ENCODE measurements around the gene ATF7. TPM values are rescaled to one million over a fixed set of nuclear protein-coding genes. Genes with fewer than 3 reads are reported as not detected.
"Not testable (repeated sequence)": the region's sequence is repeated elsewhere in the genome, so short reads cannot be mapped to it uniquely, and the experiment has no call there.

Gene ATF7
- total RNA-seq, 2 donors from 2014 or later: 22.7 to 25.3 TPM

DNA sequence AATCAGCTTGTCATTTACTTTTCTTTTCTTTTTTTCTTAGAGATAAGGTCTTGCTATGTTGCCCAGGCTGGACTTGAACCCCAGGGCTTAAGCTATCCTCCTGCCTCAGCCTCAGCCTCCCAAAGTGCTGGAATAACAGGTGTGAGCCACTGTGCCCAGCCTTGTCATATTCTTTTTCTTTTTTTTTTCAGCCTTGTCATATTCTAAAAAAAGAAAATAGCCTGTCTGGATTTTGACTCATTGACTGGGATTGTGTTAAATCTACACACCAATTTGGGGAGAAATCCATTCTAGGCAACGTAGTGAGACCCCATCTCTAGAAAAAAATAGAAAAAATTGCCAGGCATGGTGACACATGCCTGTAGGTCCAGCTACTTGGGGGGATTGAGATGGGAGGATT lies 25.6 kb upstream of the ATF7 start:
- ATAC-seq (no peak), DNase-seq (no peak)
- Mint-ChIP-seq H3K4me3 (no peak overlapping the region), H3K36me3 (ENCODE audit: low read depth) (no peaks in the 10 kb centered on the region), H3K27ac (no peak overlapping the region), H3K27me3 (no peaks in the 10 kb centered on the region), H3K4me1 (peaks cover 3% of the 10 kb centered on the region)
- H3K9me3 ChIP-seq (ENCODE audit: control insufficient read depth, low read length, poor library complexity, severe bottlenecking): no peaks in the 10 kb centered on the region

GRCh38 chr12:53646300-53646699 lies 20.1 kb upstream of the ATF7 start:
- not testable (repeated sequence) for H3K4me3 Mint-ChIP-seq; H3K36me3 Mint-ChIP-seq (ENCODE audit: low read depth); H3K27me3 Mint-ChIP-seq; ATAC-seq; H3K4me1 Mint-ChIP-seq; H3K9me3 ChIP-seq (ENCODE audit: control insufficient read depth, low read length, poor library complexity, severe bottlenecking); H3K27ac Mint-ChIP-seq; DNase-seq

- no peaks in the 10 kb centered on the region for H3K9me3 ChIP-seq (ENCODE audit: control insufficient read depth, low read length, poor library complexity, severe bottlenecking)
- DNase-seq (no peak), ATAC-seq (no peak)
- Mint-ChIP-seq H3K4me3 (no peak overlapping the region), H3K4me1 (peaks cover 5% of the 10 kb centered on the region), H3K27me3 (no peaks in the 10 kb centered on the region), H3K36me3 (ENCODE audit: low read depth) (no peaks in the 10 kb centered on the region), H3K27ac (no peak overlapping the region)
These were observed 19.0 kb upstream of the ATF7 start for GRCh38 chr12:53645165-53645564.

GRCh38 chr12:53644133-53644532 lies 18.0 kb upstream of the ATF7 start:
- peaks cover 2% of the 10 kb centered on the region for H3K4me1 Mint-ChIP-seq
- H3K4me3 Mint-ChIP-seq: no peak overlapping the region
- H3K27me3 Mint-ChIP-seq: no peaks in the 10 kb centered on the region
- no peak for ATAC-seq
- peaks cover 1% of the 10 kb centered on the region for H3K36me3 Mint-ChIP-seq (ENCODE audit: low read depth)
- DNase-seq: no peak
- H3K9me3 ChIP-seq (ENCODE audit: control insufficient read depth, low read length, poor library complexity, severe bottlenecking): no peaks in the 10 kb centered on the region
- no peak overlapping the region for H3K27ac Mint-ChIP-seq

GRCh38 chr12:53643232-53643979 lies 17.2 kb upstream of the ATF7 start:
- Mint-ChIP-seq H3K36me3 (ENCODE audit: low read depth) (peaks cover 3% of the 10 kb centered on the region), H3K27me3 (no peaks in the 10 kb centered on the region), H3K4me1 (peaks cover 2% of the 10 kb centered on the region), H3K4me3 (no peak overlapping the region), H3K27ac (no peak overlapping the region)
- H3K9me3 ChIP-seq (ENCODE audit: control insufficient read depth, low read length, poor library complexity, severe bottlenecking): no peaks in the 10 kb centered on the region
- no peak for DNase-seq
- no peak for ATAC-seq

- ATAC-seq (no peak), DNase-seq (no peak)
- no peaks in the 10 kb centered on the region for H3K27me3 Mint-ChIP-seq
- H3K4me3 Mint-ChIP-seq: no peak overlapping the region
- H3K36me3 Mint-ChIP-seq (ENCODE audit: low read depth): peaks cover 3% of the 10 kb centered on the region
- no peak overlapping the region for H3K27ac Mint-ChIP-seq
- no peaks in the 10 kb centered on the region for H3K9me3 ChIP-seq (ENCODE audit: control insufficient read depth, low read length, poor library complexity, severe bottlenecking)
- no peaks in the 10 kb centered on the region for H3K4me1 Mint-ChIP-seq
These were observed 11.9 kb upstream of the ATF7 start for GRCh38 chr12:53638057-53638456.

GRCh38 chr12:53636641-53637040 lies 10.5 kb upstream of the ATF7 start:
- no peaks in the 10 kb centered on the region for H3K9me3 ChIP-seq (ENCODE audit: control insufficient read depth, low read length, poor library complexity, severe bottlenecking)
- H3K27ac Mint-ChIP-seq: no peak overlapping the region
- peaks cover 3% of the 10 kb centered on the region for H3K36me3 Mint-ChIP-seq (ENCODE audit: low read depth)
- DNase-seq: no peak
- no peak overlapping the region for H3K4me3 Mint-ChIP-seq
- no peaks in the 10 kb centered on the region for H3K27me3 Mint-ChIP-seq
- no peaks in the 10 kb centered on the region for H3K4me1 Mint-ChIP-seq
- no peak for ATAC-seq

DNA sequence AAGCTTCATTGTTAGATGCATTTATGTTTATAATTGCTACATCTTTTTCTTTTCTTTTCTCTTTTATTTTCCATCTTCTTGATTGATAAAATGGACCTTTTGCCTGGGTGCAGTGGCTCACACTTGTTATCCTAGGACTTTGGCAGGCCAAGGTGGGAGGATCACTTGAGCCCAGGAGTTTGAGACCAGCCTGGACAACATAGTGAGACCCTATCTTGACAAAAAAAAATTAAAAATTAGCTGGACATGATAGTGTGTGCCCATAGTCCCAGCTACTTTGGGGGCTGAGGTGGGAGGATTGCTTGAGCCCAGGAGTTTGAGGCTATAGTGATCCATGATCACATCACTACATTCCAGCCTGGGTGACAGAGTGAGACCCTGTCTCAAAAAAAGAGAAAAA lies 9.5 kb upstream of the ATF7 start:
- H3K4me1 Mint-ChIP-seq; DNase-seq; H3K4me3 Mint-ChIP-seq; H3K27ac Mint-ChIP-seq; H3K36me3 Mint-ChIP-seq (ENCODE audit: low read depth); ATAC-seq; H3K9me3 ChIP-seq (ENCODE audit: control insufficient read depth, low read length, poor library complexity, severe bottlenecking); H3K27me3 Mint-ChIP-seq: not testable (repeated sequence)

- ATAC-seq: no peak
These were observed 5.5 kb upstream of the ATF7 start for GRCh38 chr12:53631721-53632120.

GRCh38 chr12:53627919-53628318 lies 1.7 kb upstream of the ATF7 start:
- H3K27ac Mint-ChIP-seq: no peak overlapping the region
- H3K4me3 Mint-ChIP-seq: no peak overlapping the region
- DNase-seq (no peak), ATAC-seq (no peak)
- peaks cover 4% of the 10 kb centered on the region for H3K36me3 Mint-ChIP-seq (ENCODE audit: low read depth)
- H3K27me3 Mint-ChIP-seq: no peaks in the 10 kb centered on the region
- no peaks in the 10 kb centered on the region for H3K9me3 ChIP-seq (ENCODE audit: control insufficient read depth, low read length, poor library complexity, severe bottlenecking)
- H3K4me1 Mint-ChIP-seq: peaks cover 32% of the 10 kb centered on the region

More at GRCh38 chr12:53631721-53632120, 5.5 kb upstream of the ATF7 start:
- Mint-ChIP-seq H3K4me1 (peaks cover 2% of the 10 kb centered on the region), H3K27ac (no peak overlapping the region), H3K27me3 (no peaks in the 10 kb centered on the region), H3K4me3 (no peak overlapping the region), H3K36me3 (ENCODE audit: low read depth) (no peaks in the 10 kb centered on the region)
- no peak for DNase-seq
- no peaks in the 10 kb centered on the region for H3K9me3 ChIP-seq (ENCODE audit: control insufficient read depth, low read length, poor library complexity, severe bottlenecking)

- H3K4me1 Mint-ChIP-seq: peaks cover 32% of the 10 kb centered on the region
- no peak for ATAC-seq
These were observed 554 bp upstream of the ATF7 start for GRCh38 chr12:53626702-53627169.

GRCh38 chr12:53625373-53625945 lies 723 bp downstream of the ATF7 start:
- H3K9me3 ChIP-seq (ENCODE audit: control insufficient read depth, low read length, poor library complexity, severe bottlenecking): no peaks in the 10 kb centered on the region
- DNase-seq: no peak
- Mint-ChIP-seq H3K27ac (peak overlapping the region; percentile 96), H3K27me3 (no peaks in the 10 kb centered on the region), H3K36me3 (ENCODE audit: low read depth) (peaks cover 4% of the 10 kb centered on the region), H3K4me3 (peak overlapping the region; percentile 97), H3K4me1 (peaks cover 35% of the 10 kb centered on the region)
- no peak for ATAC-seq

More at GRCh38 chr12:53626702-53627169, 554 bp upstream of the ATF7 start:
- Mint-ChIP-seq H3K36me3 (ENCODE audit: low read depth) (peaks cover 4% of the 10 kb centered on the region), H3K27ac (peak overlapping the region; percentile 96), H3K27me3 (no peaks in the 10 kb centered on the region), H3K4me3 (peak overlapping the region; percentile 97)
- DNase-seq: no peak
- no peaks in the 10 kb centered on the region for H3K9me3 ChIP-seq (ENCODE audit: control insufficient read depth, low read length, poor library complexity, severe bottlenecking)

DNA sequence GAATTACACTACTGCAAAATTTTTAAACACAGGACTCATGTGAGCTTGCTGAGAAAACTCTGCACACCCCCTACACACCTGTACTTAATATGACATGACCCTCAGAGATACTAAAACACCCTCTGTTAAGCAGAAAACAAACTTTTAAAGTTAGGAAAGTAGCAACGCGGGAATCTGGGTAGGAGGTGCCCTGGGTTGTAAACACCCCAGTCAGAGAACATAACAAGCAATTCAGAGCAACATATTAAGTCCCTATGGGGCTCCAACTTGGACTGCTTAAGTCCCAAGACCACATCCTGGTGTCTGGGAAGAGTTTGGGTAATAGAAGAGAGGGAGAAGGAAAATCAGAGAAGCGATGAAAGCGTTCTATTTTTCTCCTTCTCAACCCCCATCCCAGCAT lies 1.2 kb downstream of the ATF7 start:
- no peaks in the 10 kb centered on the region for H3K9me3 ChIP-seq (ENCODE audit: control insufficient read depth, low read length, poor library complexity, severe bottlenecking)
- Mint-ChIP-seq H3K27ac (peak overlapping the region; percentile 96), H3K4me3 (peak overlapping the region; percentile 97), H3K4me1 (peaks cover 35% of the 10 kb centered on the region), H3K36me3 (ENCODE audit: low read depth) (peaks cover 4% of the 10 kb centered on the region), H3K27me3 (no peaks in the 10 kb centered on the region)
- DNase-seq (no peak), ATAC-seq (no peak)

- Mint-ChIP-seq H3K4me1 (peaks cover 36% of the 10 kb centered on the region), H3K27ac (peak overlapping the region; percentile 96), H3K36me3 (ENCODE audit: low read depth) (peaks cover 4% of the 10 kb centered on the region), H3K4me3 (peak overlapping the region; percentile 97), H3K27me3 (no peaks in the 10 kb centered on the region)
- DNase-seq (no peak), ATAC-seq (no peak)
- H3K9me3 ChIP-seq (ENCODE audit: control insufficient read depth, low read length, poor library complexity, severe bottlenecking): no peaks in the 10 kb centered on the region
These were observed 1.7 kb downstream of the ATF7 start for GRCh38 chr12:53624458-53624857.
